NCI-H748 (cell line): ENCODE measurements around the gene TSPAN32.

Experiments used
- DNase-seq: peaks from one replicate; lab custom pipeline; 2025; ENCODE audit not compliant: unreplicated experiment; lab: John Stamatoyannopoulos, UW

Gene TSPAN32

DNA sequence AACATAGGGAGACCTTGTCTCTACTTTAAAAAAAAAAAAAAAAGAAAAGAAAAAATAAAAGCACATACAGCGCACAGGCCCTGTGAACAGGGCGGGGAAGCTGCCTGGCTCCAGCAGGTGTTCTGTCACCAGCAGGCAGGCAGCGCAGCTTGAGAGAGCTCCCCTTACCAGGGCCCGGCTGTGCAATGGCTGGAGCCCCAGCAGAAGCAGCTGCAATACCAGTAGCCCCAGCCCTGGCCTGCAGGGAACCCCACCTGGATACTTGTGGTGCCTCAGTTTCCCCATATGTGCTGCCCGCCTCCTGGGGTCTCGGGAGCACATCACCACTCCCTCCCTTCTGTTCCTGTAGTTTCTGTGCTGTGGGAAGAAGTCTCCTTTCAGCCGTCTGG, 12.3 kb downstream of the TSPAN32 start:
- no peak for DNase-seq

DNA sequence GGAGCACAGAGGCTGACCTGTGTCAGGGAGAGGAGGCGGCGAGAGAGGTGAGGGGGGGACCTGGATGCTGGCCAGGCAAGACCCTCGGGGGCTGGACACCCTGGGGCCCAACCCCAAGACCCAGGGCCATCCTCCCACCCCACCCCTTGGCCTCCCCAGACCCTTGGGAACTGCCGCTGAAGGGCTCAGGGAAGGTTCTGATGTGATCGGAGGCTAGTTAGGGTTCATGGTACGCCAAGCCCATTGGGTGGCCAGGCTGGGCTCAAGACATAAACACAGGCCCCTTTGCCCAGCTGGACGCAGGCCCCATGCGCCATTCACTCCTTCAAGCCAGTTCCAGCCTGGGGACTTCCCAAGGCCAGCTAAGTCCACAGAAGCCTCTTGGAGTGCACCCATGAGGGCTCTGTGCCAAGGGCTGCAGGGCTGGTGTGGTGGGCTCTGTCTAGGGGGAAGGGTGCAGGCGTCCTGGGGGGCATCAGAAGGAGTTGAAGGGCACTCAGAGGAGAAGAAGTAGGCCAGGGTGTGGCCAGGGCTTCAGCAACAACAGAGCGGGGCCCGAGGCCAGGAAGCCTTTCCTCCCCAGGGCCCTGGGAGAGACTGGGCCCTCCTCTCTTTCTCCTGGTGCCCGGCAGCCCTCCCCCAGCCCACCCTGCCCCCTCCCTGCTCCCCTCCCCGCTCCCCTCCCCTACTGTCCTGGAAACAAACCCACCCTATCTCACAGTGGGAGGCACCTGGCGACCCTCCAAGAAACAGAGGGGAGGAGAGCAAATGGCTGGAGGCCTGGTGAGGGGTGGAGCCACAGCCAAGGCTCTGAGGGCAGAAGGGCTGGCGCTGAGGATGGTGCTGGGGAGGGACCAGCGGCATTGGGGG, 12.9 kb downstream of the TSPAN32 start:
- peak; percentile 38 for DNase-seq

DNA sequence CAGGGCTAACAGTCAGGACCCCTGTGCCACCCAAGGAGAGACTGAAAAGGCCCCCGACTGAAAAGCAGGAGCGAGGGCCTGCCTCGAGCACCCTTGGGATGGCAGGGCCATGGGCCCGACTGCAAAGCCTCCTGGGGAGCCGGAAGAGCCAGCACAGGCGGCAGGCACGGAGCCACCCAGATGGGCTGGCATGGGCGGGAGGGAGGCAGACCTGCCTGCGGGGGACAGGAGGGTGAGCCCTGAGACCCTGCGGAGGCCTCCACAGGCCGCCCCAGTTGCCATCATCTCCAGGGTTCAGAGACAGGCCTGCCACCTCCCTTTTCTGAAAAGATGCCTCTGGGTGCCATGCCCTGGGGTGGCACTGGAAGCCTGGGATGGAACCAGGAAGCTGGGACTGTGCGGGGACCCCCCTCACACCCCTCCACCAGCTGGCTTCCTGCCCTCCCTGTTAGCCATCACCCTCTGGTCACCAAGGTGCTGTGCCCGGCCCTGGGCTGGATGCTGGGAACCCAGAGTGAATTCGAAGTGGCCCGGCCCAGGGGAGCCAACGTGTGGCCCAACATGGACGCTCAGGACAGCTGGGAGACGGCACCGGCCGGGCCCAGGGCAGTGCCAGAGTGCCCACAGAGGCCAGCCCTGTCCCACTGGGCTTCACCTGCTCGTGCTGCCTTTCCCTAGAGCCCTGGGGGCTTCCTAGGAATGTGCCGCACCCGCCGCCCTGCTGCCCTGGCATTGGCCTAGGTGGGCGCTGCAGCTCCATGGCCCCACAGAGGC, 13.8 kb downstream of the TSPAN32 start:
- DNase-seq = no peak

DNA sequence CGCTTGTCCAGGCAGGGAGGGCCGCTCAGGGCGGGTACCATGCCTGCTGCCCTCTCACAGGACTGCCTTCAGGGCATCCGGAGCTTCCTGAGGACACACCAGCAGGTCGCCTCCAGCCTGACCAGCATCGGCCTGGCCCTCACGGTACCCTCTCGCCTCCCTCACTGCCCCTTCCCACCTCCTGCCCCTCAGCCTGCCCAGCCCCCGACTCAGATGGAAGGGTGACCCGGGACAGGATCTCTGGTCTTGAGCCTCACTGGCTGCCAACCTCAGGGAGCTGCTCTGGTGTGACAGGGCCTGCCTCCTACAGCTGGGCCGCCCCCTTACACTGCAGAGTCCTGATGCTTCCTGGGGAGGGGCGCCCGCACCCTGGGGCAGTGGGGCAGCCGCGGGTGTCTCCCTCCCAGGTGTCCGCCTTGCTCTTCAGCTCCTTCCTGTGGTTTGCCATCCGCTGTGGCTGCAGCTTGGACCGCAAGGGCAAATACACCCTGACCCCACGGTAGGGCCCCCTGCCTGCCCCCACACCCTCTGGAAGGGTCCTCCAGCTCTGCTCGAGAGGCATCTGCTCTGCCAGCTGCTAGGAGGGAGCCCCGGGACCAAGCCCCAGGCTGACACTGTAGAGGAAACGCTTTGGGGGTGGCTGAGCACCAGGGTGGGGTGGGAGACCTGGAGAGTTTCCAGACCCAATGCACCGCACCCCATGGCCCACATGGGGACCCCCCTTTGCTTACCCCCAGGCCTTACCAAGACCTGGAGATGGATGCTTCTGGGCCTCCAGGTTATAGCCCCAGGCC, 14.6 kb downstream of the TSPAN32 start:
- no peak for DNase-seq

DNA sequence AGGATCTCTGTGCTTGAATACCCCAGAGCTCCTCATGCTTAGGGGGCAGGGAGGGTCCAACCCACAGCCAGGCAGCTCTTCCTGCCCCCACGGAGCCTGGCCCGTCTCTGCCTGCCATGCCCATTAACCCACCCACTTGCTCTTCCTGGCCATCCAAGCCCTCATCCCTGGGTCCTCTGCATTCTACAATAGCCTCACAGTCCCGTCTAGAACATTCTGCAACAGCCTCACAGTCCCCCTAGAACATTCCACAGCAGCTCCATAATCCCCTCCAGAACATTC, 15.1 kb downstream of the TSPAN32 start:
- no peak for DNase-seq

DNA sequence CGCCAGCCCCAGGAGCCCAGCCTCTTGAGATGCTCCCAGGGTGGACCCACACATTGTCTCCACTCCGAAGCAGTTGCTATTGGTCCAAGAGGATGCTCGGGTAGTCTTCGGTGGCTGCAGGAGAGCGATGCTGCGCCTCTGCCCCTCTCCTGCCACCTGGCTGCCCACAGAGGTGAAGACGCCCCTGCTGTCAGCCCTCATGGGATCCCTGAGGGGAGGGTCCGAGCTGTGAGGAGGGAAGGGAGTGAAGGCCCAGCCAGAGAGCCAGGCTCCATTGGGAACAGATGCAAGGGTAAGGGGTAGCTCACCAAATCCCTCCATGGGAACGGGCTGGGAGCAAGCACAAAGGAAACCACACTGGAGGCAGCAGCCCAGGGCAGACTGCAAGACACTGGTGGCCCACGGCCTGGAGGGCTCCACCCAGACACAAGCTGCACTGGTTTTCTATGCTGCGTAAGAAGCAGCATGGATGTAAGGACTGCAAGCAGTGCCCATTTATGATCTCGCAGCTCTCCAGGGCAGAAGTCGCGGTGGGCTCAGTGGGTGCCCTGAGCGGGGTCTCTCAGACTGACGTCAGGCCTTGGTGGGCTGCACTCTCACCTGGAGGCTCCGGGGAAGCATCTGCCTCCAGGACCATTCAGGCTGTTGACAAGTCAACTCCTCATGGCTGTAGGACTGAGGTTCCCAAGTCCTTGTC, 15.7 kb downstream of the TSPAN32 start:
- DNase-seq = no peak

DNA sequence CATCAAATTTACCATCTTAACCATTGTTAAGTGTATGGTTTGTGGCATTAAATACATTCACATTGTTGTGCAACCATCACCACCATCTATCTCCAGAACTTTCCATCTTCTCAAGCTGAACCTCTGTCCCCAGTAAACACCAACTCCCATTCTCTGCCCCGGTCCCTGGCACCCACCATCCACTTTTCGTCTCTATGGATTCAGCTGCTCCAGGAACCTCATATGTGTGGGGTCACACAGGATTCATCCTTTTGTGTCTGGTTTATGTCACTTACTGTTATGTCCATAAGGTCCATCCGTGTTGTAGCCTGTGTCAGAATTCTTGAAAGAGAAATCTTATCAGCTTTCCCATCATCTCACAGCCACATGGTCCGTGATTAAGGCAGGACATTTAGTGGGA, 16.3 kb downstream of the TSPAN32 start:
- DNase-seq = no peak

DNA sequence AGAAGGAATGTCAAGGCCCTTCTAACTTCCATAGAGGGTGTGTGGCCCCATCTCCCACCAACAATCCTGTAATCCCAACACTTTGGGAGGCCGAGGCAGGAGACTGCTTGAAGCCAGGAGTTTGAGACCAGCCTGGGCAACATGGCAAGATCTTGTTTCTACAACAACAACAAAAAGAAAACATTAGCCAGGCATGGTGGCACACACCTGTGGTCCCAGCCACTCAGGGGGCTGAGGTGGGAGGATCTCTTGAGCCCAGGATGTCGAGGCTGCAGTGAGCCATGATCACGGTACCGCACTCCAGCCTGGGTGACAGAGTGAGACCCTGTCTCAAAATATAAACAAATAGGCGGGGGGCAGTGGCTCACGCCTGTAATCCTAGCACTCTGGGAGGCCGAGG, 16.9 kb downstream of the TSPAN32 start:
- DNase-seq = no peak

DNA sequence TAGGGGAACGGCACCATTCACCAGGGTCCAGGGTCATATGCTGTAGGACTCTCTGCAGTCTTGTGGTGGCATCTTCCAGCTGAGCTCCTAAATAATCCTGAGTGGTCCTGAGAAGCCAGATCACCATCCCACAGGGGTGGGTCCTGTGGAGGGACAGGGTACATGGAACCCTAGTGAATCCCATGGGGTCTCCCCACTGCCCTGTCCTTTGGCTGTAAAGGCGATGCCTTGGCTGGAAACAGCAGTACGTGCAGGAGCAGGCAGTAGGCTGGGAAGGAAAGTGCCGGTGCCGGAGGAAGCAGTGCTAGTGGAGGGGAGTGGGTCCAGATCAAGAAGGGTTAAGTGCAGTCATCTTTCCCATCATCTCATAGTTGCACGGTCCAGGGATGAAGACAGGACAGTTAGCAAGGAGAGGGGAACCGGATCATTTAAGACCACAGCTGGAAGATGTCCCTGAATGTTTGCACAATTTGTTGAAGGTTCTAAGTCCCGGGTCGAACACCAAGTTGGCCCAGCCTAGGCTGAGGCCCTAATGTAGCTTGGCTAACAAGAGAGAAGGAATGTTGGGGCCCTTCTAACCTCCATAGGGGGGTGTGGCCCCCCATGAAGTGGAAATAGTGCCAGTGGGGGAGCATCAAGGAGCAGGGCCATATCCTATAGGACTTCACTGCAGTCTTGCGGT, 18.1 kb downstream of the TSPAN32 start:
- DNase-seq = no peak

DNA sequence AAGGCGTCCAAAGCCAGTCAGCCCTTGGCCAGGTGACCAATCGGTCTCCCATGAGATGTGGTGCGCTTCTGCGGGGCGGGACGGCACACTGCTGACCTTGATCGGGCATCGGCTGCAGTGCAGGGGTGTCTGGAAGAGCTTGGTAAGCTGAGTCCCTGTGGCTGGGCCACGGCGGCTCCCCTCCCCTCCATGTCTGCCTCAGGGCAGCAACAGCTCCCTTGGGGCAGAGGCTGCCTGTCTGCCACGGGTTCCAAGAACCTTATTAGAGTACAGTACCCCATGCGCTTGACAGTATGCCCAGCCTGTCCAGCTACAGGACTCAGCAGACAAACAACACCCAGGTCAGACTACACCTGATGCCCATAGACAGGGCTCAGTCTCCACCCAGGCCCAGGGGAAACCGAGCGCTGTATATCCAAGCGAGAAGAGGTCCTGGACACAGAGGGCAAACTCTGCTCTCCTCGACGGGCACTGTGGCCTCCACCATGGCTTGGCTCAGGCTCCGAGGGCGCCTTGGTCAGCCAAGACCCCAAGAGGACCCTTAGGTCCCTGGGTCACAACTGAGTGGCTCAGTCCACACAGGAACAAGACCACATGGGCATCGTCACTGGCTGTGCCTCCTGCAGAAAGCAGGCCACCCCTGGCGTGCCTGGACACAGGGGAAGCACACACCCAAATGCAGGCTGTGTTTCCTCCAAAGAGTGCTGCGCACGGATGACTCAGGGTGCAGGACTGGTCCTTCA, 18.9 kb downstream of the TSPAN32 start:
- no peak for DNase-seq

DNA sequence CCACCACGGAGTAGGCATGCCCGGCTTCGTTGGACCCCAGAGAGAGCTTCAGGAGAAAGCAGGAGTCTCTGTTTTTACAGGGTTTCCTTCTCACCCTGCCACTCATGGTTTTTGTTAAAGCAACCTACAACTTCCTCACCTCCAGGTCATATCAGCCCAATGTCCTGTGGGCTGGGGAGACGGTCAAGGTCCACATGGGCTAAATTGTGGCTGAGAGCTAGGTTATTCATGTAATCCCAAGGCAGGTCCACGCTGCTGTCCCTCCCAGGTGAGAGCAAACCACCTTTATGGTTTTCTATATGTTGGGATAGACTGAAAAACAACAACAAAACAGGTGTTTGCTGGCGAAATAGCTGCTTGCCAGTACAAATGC, 19.5 kb downstream of the TSPAN32 start:
- DNase-seq = no peak

DNA sequence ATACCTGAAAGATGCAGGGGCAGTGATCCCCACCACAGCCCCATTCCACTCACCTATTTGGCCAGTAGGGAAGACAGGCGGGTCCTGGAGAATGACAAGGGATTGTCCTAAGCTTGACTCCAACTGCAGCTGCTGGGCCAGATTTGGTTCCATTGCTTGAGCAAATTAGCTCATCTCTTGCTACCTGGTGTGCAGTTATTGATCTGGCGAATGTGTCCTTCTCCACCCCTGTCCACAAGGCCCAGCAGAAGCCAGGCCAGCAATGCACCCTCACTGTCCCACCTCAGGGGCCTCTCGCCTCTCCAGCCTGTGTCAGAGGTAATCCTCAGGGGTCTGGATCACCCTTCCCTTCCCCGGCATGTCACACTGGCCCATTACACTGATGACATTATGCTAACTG, 23.3 kb downstream of the TSPAN32 start:
- no peak for DNase-seq

DNA sequence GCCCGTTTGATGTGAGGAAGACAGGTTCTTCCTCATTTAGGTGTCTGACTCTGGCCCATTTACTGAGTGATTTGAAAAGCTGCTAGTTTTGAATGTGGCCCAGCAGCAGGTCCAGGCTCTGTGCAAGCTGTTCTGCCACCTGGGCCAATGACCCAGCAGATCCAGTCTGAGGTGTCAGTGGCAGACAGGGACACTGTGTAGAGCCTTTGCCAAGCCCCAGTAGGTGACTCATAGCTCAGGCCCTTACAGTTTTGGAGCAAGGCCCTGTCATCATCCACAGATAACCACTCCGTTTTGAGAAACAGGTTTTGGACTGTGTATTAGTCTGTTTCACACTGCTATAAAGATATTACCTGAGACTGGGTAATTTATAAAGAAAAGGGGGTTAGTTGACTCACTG, 23.9 kb downstream of the TSPAN32 start:
- no peak for DNase-seq

DNA sequence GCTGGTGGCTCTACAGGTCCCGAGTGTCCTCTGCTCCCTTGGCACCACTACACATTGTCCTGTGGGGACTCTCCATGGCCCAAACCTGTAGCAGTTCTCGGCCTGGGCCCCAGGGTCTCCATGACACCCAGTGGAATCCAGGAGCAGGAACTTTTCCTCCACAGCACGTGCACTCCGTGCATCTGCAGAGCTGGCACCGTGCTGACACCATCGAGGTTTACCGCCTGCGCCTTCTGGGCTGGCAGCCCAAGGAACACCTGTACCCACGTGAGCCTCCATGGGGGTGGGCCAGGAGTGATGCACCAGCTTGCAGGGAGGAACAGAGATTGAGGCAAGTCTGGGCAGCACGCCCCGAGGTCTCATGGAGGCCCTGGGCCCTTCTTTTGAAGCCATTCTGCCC, 25.2 kb downstream of the TSPAN32 start:
- no peak for DNase-seq

DNA sequence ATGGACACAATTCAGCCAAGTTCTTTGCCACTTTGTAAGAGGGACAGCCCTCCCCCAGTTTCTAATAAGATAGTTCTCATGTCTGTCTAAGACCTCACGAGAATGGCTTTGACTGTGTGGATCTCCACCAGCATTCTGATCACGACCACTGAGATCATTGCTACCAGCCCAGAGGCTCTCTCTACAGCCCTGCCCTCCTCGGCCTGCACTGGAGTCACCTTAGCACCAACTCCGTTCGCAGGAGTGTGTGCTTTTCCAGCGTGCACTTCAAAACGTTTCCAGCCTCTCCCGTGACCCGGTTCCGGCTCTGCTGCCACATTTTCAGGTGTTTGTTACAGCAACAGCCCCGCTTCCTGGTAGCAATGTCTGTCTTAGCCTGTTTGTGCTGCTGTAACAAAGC, 26.2 kb downstream of the TSPAN32 start:
- no peak for DNase-seq

DNA sequence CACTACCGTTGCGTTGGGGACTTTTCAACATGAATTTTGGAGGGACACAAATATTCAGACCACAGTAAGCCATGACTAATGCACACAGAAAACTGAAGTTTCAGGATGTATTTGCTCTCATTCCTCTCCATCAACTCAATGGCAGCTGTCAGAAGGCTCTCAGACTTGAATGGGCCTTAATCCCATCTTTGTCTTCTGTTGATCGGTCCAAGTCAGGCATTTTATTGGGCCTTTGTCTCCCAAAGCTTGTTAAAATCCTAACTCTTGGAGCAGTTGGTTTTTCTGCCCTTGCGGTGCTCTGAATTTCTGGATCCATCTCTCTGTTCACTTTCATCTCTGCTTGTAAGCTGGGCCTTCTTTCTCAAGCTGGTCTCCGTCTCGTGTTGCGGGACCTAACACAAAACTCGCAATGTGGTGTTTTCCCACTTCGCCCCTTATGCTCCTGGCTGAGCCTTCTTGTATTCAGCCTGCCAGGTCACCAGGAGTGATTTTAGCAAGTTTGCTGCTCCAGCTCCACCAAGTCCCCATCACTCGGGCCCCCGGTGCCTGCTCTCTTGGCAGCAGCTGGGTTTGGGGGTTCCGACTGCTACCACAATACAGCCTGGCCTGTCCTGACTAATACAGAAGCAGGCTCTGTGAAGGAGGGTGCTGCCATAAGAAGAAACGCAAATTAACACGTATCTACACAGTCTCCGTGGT, 27.0 kb downstream of the TSPAN32 start:
- no peak for DNase-seq

DNA sequence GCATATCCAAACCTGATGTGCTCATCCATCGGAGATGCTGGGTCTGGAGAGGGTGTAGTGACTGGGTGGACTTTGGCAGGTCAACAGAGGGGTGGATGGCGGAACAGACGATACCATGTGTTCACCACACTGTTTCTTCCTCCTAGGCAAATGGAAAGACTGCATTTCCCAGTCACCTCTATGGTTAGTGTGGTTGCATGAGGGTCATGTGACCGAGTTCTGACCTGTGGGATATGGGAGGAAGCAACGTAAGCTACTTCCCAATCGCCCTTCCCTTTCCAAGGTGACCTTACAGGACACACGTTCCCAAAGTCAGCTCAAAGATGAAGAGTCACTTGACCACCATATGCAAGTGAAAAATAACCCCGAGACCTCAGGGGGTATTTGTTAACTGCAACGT, 27.7 kb downstream of the TSPAN32 start:
- DNase-seq = no peak

DNA sequence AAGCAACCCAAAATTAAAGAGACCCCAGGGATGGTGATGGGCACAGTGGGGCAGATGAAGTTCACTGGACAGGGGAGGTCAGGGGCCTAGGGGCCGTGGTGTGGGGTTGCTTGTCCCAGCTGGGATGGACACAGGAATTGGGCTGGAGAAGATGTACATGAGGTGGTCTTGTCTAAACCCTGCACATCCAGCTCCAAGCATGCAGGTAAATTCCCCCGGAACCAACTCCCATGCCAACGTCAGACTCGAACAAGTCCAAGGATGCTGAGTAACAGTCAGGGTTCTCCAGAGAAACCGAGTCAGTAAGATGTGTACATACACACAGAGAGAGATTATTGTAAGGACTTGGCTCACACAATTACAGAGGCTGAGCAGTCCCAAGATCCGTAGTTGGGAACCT, 28.9 kb downstream of the TSPAN32 start:
- no peak for DNase-seq

DNA sequence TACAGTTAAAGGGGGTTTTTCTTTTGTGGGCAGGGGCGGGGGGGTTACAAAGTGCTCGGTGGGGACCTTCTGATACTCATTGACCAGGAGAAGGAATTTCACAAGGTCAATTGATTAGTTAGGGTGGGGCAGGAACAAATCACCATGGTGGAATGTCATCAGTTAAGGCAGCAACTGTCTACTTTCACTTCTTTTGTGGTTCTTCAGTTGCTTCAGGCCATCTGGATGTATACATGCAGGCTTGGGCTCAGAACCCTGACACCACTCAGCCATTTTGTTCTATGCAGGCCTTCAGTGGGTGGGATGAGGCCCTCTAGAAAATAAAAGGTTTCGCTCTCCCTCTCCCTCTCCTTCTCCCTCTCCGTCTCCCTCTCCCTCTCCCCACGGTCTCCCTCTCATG, 29.6 kb downstream of the TSPAN32 start:
- DNase-seq = no peak
